GM12878 (cell line): ENCODE results near the gene IVD.

Source experiments
- CTCF ChIP-seq, 3 experiments: IDR thresholded peaks in 2 of 3; conservative IDR thresholded peaks in 1 of 3; 2 replicates each; pipeline ENCODE4 v1.5.1; 2011; ENCODE audit warnings: low read depth in 3 of 3, low read length in 3 of 3, mild to moderate bottlenecking in 3 of 3, control low read depth in 2 of 3, moderate library complexity in 2 of 3, inconsistent platforms in 1 of 3, mixed read lengths in 1 of 3; ENCODE audit not compliant: control insufficient read depth in 2 of 3, insufficient read depth in 1 of 3; ENCODE audit errors: extremely low read depth in 1 of 3
- EZH2 ChIP-seq: IDR thresholded peaks from 2 replicates; pipeline ENCODE4 v1.6.1; 2012; ENCODE audit warnings: low read depth, mild to moderate bottlenecking, control low read depth, inconsistent platforms, low read length, borderline replicate concordance; ENCODE audit not compliant: control insufficient read depth
- JUND ChIP-seq: IDR thresholded peaks from 2 replicates; pipeline ENCODE4 v1.6.1; 2012; ENCODE audit warnings: low read depth, mild to moderate bottlenecking, low read length, improper control_type of control experiment, moderate library complexity
- MAX ChIP-seq: IDR thresholded peaks from 2 replicates; pipeline ENCODE4 v1.6.1; 2012; ENCODE audit warnings: low read depth, low read length, improper control_type of control experiment
- POLR2A ChIP-seq: IDR thresholded peaks from 2 replicates; pipeline ENCODE4 v1.6.1; 2011; ENCODE audit warnings: low read depth, mild to moderate bottlenecking, low read length
- ZBED1 ChIP-seq: IDR thresholded peaks from 2 replicates; pipeline ENCODE4 v1.6.1; 2016; ENCODE audit warnings: borderline replicate concordance
- ZBTB4 ChIP-seq: fragments of 450-650 bp; formaldehyde crosslinking; IDR thresholded peaks from 2 replicates; pipeline ENCODE4 v1.4.0; 2022; ENCODE audit warnings: mild to moderate bottlenecking, moderate library complexity
- ZNF274 ChIP-seq: IDR thresholded peaks from one replicate; pipeline ENCODE4 v1.8.0; 2011; ENCODE audit not compliant: insufficient read length, insufficient read depth

GRCh38 chr15:40443846-40444245 lies 38.3 kb downstream of the IVD start:
- TF ChIP-seq ZNF274 (no peak), CTCF (IDR thresholded peaks at IDR 0.05 in 2 of 3, conservative IDR thresholded peaks at IDR 0.05 in 1 of 3; ENCODE audit: control insufficient read depth in 2 of 3, extremely low read depth in 1 of 3, insufficient read depth in 1 of 3, low read depth in 3 of 3, low read length in 3 of 3) (no peak), ZBTB4 (CRISPR knock-in tag) (no peak), EZH2 (no peak), ZBED1 (no peak), MAX (no peak), JUND (no peak), POLR2A (no peak)
